ENCODE data around the gene MMP2.

DNA sequence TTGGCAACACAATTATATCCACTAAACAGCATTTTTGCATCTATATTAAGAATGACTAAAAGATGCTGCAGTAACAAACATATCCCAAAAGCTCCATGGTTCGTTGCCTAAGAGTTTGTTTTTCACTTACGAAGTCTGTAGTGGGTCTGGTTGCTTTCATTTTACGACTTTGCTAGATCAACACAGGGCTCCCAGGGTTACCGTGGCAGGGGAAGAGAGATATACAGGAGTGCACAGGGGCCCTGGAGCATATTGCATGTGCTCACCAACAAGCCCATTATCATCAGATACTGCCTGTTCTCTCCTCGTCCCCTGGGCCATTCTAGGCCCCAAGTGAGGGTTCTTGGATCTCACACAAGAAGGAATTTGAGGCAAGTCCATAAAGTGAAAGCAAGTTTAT is 3.1 kb upstream of the MMP2 start:
- TF ChIP-seq, protein P1, sequence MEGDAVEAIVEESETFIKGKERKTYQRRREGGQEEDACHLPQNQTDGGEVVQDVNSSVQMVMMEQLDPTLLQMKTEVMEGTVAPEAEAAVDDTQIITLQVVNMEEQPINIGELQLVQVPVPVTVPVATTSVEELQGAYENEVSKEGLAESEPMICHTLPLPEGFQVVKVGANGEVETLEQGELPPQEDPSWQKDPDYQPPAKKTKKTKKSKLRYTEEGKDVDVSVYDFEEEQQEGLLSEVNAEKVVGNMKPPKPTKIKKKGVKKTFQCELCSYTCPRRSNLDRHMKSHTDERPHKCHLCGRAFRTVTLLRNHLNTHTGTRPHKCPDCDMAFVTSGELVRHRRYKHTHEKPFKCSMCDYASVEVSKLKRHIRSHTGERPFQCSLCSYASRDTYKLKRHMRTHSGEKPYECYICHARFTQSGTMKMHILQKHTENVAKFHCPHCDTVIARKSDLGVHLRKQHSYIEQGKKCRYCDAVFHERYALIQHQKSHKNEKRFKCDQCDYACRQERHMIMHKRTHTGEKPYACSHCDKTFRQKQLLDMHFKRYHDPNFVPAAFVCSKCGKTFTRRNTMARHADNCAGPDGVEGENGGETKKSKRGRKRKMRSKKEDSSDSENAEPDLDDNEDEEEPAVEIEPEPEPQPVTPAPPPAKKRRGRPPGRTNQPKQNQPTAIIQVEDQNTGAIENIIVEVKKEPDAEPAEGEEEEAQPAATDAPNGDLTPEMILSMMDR (IDR thresholded peaks at IDR 0.05) = no peak
- no peak for TF ChIP-seq EP300 (IDR thresholded peaks at IDR 0.05)
- TF ChIP-seq POLR2A (IDR thresholded peaks at IDR 0.05) = no peak
